M059J (cell line): ENCODE results near the gene GJA10. TPM values are rescaled to one million over a fixed set of nuclear protein-coding genes. Genes with fewer than 3 reads are reported as not detected.

Source experiments
- DNase-seq: peaks from one replicate; pipeline ENCODE4 v3.0.0-alpha.2; 2012; ENCODE audit warnings: low read depth
- total RNA-seq: library from RNA; depleted of rRNA; stranded (reverse); fragments of >200 nt; shearing (Covaris generic); gene quantifications from 2 replicates; pipeline ENCODE4 v1.2.3, GENCODE V29; 2014

GJA10 gene
- total RNA-seq, 1 experiment from 2014 or later: not detected

- no peak for DNase-seq
Observed at GRCh38 chr6:89917216-89917615, 22.9 kb downstream of the GJA10 start.

DNA sequence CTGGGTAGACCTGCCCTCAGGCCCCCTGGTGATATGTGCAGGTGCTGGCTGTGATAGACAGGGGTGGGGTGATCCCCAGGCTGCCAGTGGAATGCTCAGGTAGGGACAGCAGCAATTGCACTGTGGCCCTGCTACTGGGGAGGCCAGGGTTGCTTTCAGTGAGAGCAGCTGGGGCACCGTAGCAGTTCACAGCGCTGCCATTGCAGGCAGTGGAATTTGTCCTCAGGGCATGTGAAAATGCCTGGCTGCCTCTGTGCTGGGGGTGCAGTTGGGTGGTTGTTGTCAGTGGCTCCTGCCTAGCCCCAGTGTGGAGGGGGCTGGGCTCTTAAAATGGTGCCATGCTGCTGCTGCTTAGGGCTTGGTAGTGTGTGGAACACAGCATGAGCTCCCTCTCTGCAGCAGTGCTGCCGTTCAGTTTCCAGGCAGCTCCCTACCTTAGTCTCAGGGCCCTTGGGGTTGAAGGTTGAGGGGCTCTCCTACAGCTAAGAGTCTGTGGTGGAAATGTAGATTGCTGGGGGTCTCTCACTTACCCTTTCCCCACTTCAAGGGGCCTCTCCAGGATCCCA lies 23.6 kb downstream of the GJA10 start:
- DNase-seq: no peak

GRCh38 chr6:89921197-89921596 lies 26.9 kb downstream of the GJA10 start:
- no peak for DNase-seq

GRCh38 chr6:89921691-89922090 lies 27.4 kb downstream of the GJA10 start:
- DNase-seq: peak; percentile 12

GRCh38 chr6:89924231-89924630 lies 30.0 kb downstream of the GJA10 start:
- no peak for DNase-seq

GRCh38 chr6:89925826-89926225 lies 31.6 kb downstream of the GJA10 start:
- DNase-seq: no peak

DNA sequence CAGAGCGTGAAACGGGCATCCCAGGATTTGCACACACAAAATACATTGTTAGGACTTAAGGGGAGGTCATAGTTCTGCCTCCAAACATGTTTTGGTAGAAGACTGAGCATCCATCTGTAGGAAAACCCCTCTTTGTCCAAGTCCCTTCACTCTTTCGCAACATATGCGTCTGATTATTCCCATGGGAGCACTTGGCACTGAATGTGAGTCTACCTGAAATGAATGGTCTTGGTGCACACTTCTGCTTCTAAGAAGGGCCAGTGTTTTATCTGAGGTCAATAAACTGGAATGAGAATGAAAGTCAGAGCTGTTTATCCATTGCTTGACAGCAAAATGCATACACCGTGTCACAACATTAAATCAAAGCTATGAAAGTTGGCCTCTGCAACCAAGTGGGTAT lies 33.0 kb downstream of the GJA10 start:
- no peak for DNase-seq

- peak; percentile 9 for DNase-seq
Observed at GRCh38 chr6:89927791-89928550, 33.7 kb downstream of the GJA10 start.

DNA sequence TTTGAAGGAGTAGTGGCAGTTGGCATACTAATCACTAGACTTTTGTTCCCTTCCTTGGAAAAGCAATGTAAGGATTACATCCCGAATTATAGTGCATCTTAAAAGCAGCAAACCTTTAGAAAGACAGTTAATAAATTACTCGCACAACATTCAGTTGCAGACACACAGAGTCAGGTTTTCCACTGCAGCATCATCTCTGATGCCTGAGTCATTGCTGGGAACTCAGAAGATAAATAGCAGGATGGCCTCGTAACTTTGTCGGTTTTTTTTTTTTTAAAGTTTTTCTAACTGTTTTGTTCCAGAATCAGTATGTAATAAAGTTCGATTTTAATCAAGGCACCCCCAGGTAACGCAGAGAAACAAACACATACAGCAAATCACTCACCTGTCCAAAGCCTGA lies 34.3 kb downstream of the GJA10 start:
- peak; percentile 36 for DNase-seq

DNA sequence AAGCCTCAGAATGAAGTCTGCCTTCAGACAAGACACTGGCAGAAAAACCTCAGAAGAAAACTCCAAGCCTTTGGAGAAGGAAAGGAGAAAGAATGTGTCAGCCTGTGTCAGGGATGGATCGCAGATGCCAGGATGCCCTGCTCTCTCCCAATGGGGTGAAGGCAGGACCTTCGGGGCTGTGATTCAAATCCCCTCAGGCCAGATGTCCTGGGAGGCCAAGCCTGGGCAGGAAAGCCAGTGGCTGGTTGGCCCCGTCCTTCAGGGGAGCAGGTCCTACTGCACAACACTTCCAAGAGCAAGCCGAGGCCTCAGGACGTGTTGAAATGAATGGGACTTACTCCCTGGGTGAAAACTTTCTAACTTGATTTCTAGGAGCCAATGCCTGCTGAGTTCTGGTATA lies 36.5 kb downstream of the GJA10 start:
- DNase-seq: no peak

DNA sequence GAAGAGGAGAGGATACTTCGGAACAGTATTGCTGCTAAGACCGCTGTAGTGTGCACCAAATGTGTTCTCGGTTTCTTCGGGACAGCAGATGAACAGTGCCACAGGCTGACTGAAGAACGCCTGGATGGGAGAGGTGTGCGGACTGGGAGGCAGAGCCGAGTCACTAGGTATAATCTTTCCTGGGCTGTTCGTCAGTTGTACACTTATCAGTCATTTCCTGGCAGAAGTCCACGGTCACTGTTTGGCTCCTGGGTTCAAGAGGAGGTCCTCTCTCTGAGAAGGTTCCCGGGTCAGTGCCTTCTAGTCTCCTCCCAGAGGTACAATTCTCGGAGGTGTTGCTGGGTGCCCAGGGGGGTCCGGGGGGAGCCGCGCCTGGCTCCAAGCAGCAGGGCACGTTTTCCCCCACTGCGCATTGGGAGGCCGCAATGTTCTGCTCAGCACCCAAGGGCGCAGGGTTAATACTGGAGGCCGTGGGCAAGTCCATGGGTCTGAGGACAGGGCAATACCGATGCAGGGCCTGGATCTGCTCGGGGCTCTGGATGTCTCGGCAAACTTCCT lies 38.1 kb downstream of the GJA10 start:
- no peak for DNase-seq

DNA sequence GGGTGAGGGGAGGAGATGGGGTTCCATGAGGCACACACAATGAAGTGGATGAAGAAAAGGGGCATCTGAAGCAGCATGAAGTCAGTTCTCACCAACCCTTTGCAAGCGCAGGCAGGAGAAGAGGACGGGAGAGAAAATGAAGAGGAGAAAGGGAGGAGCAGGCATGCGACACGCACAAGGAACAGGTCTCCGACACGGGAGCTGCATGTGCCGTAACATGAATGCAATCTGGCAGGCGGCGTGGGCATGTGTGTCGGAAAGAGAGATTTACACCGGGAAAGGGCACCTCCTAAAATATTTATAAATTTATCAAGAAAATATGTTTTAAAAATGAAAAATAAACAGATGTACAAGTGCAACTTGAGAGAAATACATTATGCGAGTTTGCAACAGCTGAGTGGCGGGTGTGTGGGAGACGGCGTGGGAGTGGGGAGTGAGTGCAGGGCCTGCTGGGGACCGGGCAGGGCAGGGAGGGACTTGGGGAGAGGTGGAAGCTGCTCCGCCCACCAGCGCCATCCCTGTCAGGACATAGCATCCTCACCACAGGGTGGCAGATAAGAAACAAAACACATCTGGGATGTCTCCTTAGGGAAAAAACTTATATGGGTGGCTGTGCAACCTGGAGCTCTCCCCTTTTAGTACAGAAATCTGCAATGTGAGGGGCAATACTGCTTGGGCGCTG lies 40.6 kb downstream of the GJA10 start:
- no peak for DNase-seq

GRCh38 chr6:89936177-89936576 lies 41.9 kb downstream of the GJA10 start:
- no peak for DNase-seq

DNA sequence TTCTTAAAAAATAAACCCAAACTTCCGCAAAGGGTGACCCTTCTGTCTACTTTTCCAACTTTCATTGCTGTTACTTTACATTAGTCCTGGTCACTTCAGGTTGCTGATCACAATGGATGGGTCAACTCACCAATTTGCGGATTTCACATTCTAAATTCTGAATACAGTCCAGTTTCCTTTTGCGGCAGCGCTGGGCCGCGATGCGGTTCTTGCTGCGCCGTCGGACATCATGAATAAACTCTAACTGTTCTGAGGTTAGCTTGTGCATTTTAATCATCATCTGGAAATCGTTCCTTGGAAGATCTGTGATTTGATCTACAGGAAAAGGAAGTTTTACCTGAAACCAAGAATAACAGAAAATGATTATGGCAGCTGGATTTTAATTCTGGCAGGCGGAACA lies 43.7 kb downstream of the GJA10 start:
- DNase-seq: no peak

- no peak for DNase-seq
Observed at GRCh38 chr6:89939144-89939543, 44.9 kb downstream of the GJA10 start.

DNA sequence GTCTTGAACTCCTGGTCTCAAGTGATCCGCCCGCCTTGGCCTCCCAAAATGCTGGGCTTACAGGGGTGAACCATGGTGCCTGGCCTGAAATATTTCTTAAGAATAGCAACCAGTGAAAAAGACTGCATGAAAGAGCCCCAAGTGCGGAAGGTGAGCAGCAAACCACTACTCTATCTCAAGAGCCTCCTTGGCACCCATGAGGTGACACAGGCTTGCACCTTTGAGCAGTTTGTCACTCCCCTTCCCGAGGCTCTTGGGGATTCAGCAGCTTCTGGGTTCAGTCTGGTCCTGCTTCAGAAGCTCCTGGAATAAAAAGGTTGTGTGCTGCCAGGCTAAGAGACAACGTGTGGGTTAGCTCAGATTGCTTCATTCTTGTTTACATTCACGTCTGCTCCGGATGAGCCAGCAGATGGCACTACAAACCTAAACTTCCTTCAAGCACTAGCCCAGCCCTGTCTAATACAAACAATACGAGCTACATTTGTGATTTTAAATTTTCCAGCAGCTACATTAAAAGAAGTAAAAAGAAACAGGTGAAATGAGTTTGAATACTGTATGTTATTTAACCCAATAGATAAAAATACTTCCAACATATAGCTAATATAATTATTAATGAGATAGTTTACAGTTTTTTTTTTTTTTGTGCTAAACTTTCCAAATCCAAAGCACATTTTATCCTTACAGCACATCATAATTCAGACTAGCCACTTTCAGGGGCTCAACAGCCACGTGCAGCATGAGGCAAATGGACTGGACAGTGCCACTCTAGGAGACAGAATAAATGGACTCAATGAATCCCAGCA lies 46.2 kb downstream of the GJA10 start:
- peak; percentile 67 for DNase-seq

DNA sequence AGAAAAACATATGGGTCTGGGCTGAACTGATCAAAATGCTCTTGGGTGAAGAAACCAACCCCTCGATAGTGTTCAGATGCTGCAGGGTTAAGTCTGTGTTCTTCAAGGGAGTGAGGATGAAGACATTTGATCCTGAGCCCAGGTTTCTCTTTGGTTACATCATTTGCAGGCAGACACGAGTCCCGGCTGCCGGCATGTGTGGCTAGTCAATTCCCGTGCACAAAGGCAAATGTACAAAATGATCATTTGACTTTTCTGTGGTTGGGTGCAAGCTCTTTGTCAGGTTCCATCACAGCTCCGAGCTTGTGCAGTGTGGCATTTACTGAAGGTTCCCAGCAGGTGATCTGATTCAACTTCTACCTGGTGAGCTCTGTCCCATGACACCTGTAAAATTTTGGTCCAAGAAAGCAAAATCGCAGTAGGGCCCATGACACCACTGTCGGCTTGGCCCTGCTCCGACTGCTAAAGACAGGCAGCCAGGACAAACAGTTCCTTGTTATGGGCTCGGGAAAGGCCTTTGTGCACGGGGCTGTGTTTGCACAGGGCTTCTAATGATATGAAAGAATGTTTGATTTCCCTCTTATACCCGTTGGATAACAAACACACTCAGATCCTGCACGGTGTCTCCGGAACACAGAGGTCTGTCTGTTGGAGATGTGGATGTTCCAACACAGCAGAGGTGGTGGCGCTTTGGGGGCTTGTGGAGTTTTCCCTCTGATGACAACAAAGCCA lies 46.9 kb downstream of the GJA10 start:
- DNase-seq: no peak

DNA sequence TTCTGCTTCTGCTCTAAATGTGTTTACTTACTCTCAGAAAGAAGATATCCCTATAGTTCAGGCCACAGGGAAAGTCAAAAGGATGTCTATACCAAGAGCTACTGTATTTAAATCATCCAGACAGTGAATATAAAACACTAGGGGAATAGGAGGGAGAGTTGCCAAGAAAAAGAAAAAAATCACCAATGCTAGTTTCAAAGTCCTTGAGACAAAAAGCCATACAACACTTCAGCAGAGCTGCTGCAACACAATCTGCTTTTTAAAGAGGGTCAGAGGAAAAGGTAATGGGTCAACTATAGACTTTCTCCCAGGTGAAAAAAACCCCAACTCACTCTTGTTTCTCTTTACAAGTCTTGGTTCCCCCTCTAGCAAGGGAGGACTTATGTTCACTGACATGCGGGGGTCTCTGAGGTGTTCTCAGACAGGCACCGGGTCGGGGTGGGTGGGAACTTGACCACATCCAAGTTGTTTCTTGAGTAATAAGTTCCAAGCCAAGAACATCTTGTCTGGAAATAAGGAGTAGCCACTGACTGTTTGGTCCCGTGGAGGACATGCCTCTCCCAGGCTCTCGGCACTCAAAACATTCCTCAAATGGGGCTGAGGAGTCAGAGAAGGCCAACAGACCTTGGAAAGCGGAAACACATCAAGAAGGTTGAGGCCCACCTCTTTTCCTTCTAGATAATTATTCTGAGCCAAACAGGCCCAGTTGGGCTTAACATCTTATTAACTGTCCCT lies 47.7 kb downstream of the GJA10 start:
- DNase-seq: no peak

DNA sequence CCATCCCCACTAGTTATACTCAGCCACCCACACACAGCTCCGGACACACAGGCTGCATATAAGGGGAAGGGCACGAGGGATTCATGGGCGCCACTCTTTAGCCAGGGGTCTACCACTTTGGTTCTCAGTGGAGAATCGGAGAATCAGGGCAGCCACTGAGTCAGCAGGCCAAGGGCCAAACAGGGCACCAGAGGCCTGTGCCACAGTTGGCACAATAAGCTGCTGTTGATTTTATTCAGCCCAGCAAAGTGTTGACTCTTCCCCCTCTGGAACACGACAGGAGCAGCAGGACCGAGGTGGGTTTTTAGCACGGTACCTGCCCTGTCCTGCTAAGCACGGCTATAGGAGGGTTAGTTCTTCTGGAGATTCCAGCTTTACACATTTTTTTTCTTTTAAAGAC lies 48.3 kb downstream of the GJA10 start:
- DNase-seq: no peak

- no peak for DNase-seq
Observed at GRCh38 chr6:89944181-89944755, 50.0 kb downstream of the GJA10 start.
